GM10248 (cell line): ENCODE results near the gene SH3BP4.

ENCODE experiments used
- CTCF ChIA-PET: fragments of 300-600 bp; sonication (Branson Sonifier 250); formaldehyde crosslinking; extraction: SDS; loops from one replicate; lab custom pipeline; 2021; ENCODE audit warnings: antibody characterized with exemption; lab: Yijun Ruan, JAX
- POLR2A ChIA-PET: fragments of 350-650 bp; sonication (Branson Sonifier 250); formaldehyde crosslinking; extraction: SDS; loops from one replicate; lab custom pipeline; 2020; ENCODE audit warnings: antibody characterized with exemption; lab: Yijun Ruan, JAX
- DNase-seq: peaks from one replicate; pipeline ENCODE4 v3.0.0; 2012; ENCODE audit errors: extremely low spot score
- TF ChIP-seq, protein P1 (sequence below): IDR thresholded peaks from 2 replicates; pipeline ENCODE4 v1.5.1; 2012; ENCODE audit warnings: mild to moderate bottlenecking, low read depth; ENCODE audit errors: extremely low read depth, missing control alignments, control extremely low read depth

Gene SH3BP4

DNA sequence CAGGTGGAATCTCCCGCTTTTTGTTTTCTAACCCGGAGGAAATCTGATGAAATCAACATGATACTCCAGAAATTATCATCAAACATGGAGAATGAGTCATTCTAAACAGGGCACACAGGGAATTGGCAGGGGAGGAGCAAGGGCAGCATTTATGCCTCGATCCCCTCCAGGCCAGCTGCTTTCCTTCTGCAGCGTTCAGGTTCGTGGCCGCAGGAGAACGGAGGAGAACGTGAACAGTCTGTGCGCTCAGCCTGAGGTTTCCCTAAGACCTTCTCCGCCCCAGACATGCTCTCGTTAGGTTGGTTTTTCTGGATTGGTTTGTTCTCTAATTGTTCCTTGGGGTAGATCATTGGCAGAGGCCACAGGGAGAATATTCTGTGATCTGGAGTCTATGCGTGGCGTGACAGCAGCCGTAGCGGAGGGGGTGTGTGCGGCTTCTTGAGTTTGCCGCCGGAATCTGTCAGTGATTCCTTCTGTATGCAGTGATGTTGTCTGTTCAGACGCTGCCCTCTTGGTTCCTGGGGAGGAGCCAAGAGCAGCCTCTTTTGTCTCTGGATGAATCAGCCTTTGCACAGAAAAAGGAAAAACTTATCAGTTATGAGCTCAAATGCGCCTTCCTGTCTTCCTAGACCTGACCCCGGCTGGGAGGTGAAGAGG lies 75.9 kb downstream of the SH3BP4 start:
- ChIA-PET CTCF (no interaction called here), POLR2A (no interaction called here)
- TF ChIP-seq, protein P1, sequence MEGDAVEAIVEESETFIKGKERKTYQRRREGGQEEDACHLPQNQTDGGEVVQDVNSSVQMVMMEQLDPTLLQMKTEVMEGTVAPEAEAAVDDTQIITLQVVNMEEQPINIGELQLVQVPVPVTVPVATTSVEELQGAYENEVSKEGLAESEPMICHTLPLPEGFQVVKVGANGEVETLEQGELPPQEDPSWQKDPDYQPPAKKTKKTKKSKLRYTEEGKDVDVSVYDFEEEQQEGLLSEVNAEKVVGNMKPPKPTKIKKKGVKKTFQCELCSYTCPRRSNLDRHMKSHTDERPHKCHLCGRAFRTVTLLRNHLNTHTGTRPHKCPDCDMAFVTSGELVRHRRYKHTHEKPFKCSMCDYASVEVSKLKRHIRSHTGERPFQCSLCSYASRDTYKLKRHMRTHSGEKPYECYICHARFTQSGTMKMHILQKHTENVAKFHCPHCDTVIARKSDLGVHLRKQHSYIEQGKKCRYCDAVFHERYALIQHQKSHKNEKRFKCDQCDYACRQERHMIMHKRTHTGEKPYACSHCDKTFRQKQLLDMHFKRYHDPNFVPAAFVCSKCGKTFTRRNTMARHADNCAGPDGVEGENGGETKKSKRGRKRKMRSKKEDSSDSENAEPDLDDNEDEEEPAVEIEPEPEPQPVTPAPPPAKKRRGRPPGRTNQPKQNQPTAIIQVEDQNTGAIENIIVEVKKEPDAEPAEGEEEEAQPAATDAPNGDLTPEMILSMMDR = no peak
- no peak for DNase-seq

DNA sequence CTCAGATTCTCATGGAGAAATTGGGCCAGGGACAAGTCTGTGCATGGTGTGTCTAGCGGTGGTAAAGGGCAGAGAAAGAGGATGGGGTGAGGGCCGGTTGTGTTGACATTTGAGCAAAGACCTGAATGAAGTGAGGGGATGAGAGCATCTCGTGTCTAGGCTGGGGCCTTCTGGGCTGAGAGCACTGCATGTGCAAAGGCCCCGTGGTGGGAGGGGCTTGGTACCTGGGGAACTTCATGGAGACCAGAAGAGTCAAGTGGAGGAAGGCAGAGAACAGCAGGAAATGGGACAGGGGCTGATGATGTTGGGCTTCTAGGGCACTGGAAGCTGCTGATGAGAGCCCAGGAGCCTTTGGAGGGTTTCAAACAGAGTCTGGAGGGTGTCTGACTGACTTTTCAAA lies 76.8 kb downstream of the SH3BP4 start:
- CTCF ChIA-PET = no interaction called here
- TF ChIP-seq, protein P1 = no peak

DNA sequence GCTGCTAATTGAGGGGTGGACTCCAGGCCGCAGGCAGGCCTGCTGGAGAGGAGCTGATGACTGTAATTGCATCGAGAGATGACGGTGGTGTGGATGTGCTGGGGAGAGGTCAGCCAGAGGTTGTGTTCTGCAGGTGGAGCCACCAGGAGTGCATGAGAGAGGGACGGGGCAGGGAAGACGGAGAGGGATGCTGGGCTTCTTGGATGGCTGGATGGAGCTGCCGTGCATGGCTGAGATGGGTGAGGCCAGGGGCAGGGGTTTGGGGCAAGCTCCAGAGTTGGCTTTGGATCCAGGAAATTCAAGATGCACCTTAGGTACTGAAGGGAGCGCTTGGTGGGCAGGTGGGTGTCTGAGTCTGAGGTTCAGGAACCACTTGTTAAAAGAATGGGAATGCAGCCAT lies 77.2 kb downstream of the SH3BP4 start:
- DNase-seq = no peak
- CTCF ChIA-PET = no interaction called here
- TF ChIP-seq, protein P1 = no peak
- POLR2A ChIA-PET = no interaction called here

More for the DNA sequence above, 76.8 kb downstream of the SH3BP4 start:
- POLR2A ChIA-PET = no interaction called here
- no peak for DNase-seq

DNA sequence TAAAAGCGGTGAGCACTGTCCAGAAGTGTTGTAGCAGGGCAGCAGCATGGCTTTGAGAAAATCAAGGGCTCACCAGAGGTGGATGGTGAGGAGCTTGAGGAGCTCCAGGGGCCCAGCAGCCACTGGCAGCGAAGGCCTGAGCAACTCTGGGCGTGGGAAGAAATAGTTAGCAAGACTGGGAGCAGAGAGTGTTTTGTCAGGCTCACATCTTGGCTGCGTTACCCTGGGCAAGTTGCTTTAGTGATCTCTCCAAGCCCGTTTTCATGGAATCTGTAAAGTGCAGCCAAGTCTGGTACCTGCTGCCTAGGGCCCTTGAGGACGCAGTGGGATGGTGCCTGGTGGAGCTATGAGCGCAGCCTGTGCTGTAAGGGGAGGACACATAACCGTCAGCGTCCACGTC lies 78.3 kb downstream of the SH3BP4 start:
- POLR2A ChIA-PET = no interaction called here
- CTCF ChIA-PET = no interaction called here
- DNase-seq = no peak
- TF ChIP-seq, protein P1 = no peak

DNA sequence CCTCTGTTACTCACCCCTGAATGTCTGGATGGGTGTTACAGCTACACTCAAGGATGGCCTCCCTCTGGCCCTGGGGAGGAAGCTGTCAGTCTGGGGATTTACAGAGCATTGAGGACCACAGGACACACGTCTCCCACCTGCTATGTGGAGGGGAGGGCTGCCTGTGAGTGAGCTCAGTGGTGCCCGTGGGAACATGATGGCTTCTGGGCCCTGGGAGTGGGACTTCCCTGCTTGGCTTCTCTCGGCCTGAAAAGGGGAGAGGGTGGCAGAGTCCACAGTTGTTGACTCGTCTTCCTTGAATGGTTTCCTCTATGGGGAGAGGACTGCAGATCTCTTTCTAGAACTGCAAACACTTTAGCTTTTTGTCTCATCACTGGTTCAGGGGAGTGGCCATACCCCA lies 79.1 kb downstream of the SH3BP4 start:
- no peak for DNase-seq
- TF ChIP-seq, protein P1 = no peak
- CTCF ChIA-PET = no interaction called here
- POLR2A ChIA-PET = no interaction called here

DNA sequence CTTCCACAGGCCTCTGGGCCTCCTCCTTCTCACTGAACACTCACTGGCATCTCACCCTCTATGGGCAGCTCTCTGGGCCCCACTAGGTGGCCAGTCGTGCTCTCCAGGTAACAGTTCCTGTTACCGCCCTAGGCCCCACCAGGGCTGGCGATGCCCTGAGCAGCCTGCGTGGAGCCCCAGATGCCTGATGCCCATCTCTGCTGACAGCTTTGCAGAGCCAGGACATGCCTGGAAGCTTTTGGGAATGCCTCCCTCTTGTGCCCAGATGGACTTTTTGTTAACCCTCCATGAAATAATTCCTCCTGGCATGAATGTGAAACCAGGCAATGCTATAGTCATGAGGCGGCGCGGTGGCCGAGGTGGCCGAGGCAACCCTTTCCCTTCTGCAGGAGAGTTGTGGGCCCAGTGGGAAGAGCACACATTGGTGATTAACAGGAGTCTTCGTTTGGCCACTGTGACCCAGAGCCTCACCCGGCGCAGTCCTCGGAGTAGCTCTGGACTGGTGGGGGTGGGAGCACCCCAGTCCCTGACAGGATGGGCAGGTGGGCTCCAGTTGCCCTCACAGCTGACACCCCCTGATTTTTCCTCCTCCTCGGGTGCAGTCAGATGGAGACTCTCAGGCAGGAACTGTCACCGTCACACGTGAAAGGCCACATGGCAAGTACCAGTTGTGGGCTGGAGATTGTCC lies 80.0 kb downstream of the SH3BP4 start:
- CTCF ChIA-PET = no interaction called here
- DNase-seq = no peak
- POLR2A ChIA-PET = no interaction called here
- TF ChIP-seq, protein P1 = no peak

DNA sequence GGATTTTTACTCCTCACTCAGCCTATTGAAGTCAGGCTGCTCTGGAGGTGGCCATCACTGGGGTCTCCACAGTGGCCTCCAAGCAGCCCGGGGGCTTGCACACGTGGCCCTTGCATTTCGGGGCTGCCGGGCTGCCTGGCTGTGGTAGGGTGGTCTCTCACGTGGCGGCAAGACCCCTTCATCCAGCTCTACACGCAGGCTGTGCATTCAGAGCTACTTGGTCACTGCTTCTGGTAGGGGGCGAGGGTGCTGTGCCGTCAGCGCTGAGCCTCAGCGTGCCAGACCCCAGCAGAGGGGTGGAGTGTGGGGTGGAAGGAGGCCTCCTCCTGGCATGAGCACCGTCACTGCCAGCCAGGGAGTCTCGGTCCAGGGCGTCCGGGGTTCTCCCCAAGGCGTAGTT lies 80.6 kb downstream of the SH3BP4 start:
- POLR2A ChIA-PET = no interaction called here
- CTCF ChIA-PET = no interaction called here
- no peak for DNase-seq
- TF ChIP-seq, protein P1 = no peak
